Inferior parietal cortex (tissue), 1 donor: Measurements from ENCODE around the gene KLF4.
"Not testable (repeated sequence)": the region's sequence is repeated elsewhere in the genome, so short reads cannot be mapped to it uniquely, and the experiment has no call there.

Source experiments
- DNase-seq: peaks from one replicate; pipeline ENCODE4 v3.0.0-alpha.2; 2016; ENCODE audit errors: extremely low spot score

The KLF4 gene

GRCh38 chr9:107489687-107490605 lies at the start of gene KLF4:
KLF4 (minus strand) TSS chr9:107489769; CDS start chr9:107489172, 597 bp downstream.
- DNase-seq: peak; percentile 51

- DNase-seq: no peak
These were observed 46.9 kb upstream of the KLF4 start for GRCh38 chr9:107536462-107536861.

- DNase-seq: no peak
These were observed 45.0 kb upstream of the KLF4 start for GRCh38 chr9:107534510-107535078.

GRCh38 chr9:107530679-107531078 lies 41.1 kb upstream of the KLF4 start:
- DNase-seq: no peak

GRCh38 chr9:107528686-107529085 lies 39.1 kb upstream of the KLF4 start:
- DNase-seq: no peak

GRCh38 chr9:107523539-107523938 lies 34.0 kb upstream of the KLF4 start:
- DNase-seq: no peak

- DNase-seq: no peak
These were observed 30.6 kb upstream of the KLF4 start for GRCh38 chr9:107520186-107520585.

GRCh38 chr9:107518037-107518807 lies 28.7 kb upstream of the KLF4 start:
- no peak for DNase-seq

GRCh38 chr9:107513464-107514100 lies 24.0 kb upstream of the KLF4 start:
- no peak for DNase-seq

- no peak for DNase-seq
These were observed 15.3 kb upstream of the KLF4 start for GRCh38 chr9:107504585-107505455.

GRCh38 chr9:107502464-107502863 lies 12.9 kb upstream of the KLF4 start:
- no peak for DNase-seq

- not testable (repeated sequence) for DNase-seq
These were observed 11.0 kb upstream of the KLF4 start for GRCh38 chr9:107500421-107501200.

GRCh38 chr9:107496976-107497375 lies 7.4 kb upstream of the KLF4 start:
- no peak for DNase-seq

- no peak for DNase-seq
These were observed 2.9 kb upstream of the KLF4 start for GRCh38 chr9:107492381-107492970.

- DNase-seq: no peak
These were observed 1.8 kb upstream of the KLF4 start for GRCh38 chr9:107491081-107492053.

- not testable (repeated sequence) for DNase-seq
These were observed 1.0 kb upstream of the KLF4 start for GRCh38 chr9:107490606-107490970.

GRCh38 chr9:107489144-107489673 lies 360 bp downstream of the KLF4 start:
- DNase-seq: no peak
